ENCODE measurements around the gene EGFR.

The EGFR gene

GRCh38 chr7:55178863-55179773, 160.3 kb downstream of the EGFR start:
- H3K27ac ChIP-seq, result no peak overlapping the region
- no peak overlapping the region for H3K9ac ChIP-seq
- H3K27me3 ChIP-seq, result no peaks in the 10 kb centered on the region
- no peaks in the 10 kb centered on the region for H4K20me1 ChIP-seq
- peaks cover 16% of the 10 kb centered on the region for H3K4me1 ChIP-seq
- H3K9me3 ChIP-seq, result no peaks in the 10 kb centered on the region
- no peak overlapping the region for H3K4me2 ChIP-seq
- no peak overlapping the region for H3K4me3 ChIP-seq
- TF ChIP-seq Cebpa-rat (IDR thresholded peaks at IDR 0.05), result no peak
- H3K36me3 ChIP-seq, result no peaks in the 10 kb centered on the region

GRCh38 chr7:55179931-55180682, 161.3 kb downstream of the EGFR start:
- Histone ChIP-seq H3K27me3 (no peaks in the 10 kb centered on the region), H3K4me1 (peaks cover 16% of the 10 kb centered on the region), H3K9me3 (no peaks in the 10 kb centered on the region), H4K20me1 (no peaks in the 10 kb centered on the region), H3K4me2 (no peak overlapping the region), H3K4me3 (no peak overlapping the region), H3K27ac (no peak overlapping the region), H3K36me3 (no peaks in the 10 kb centered on the region), H3K9ac (no peak overlapping the region)
- TF ChIP-seq Cebpa-rat (IDR thresholded peaks at IDR 0.05), result no peak

GRCh38 chr7:55180963-55181542, 162.2 kb downstream of the EGFR start:
- H3K4me2 ChIP-seq, result no peak overlapping the region
- no peak overlapping the region for H3K27ac ChIP-seq
- H3K4me1 ChIP-seq, result peaks cover 16% of the 10 kb centered on the region
- H3K4me3 ChIP-seq, result no peak overlapping the region
- no peaks in the 10 kb centered on the region for H3K36me3 ChIP-seq
- H3K27me3 ChIP-seq, result no peaks in the 10 kb centered on the region
- H3K9me3 ChIP-seq, result no peaks in the 10 kb centered on the region
- no peaks in the 10 kb centered on the region for H4K20me1 ChIP-seq
- H3K9ac ChIP-seq, result no peak overlapping the region
- TF ChIP-seq Cebpa-rat (IDR thresholded peaks at IDR 0.05), result no peak

DNA sequence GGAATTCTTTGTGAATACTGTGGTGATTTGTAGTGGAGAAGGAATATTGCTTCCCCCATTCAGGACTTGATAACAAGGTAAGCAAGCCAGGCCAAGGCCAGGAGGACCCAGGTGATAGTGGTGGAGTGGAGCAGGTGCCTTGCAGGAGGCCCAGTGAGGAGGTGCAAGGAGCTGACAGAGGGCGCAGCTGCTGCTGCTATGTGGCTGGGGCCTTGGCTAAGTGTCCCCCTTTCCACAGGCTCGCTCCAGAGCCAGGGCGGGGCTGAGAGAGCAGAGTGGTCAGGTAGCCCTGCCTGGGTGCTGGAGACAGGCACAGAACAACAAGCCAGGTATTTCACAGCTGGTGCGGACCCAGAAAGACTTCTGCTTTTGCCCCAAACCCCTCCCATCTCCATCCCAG, 162.9 kb downstream of the EGFR start:
- no peaks in the 10 kb centered on the region for H3K9me3 ChIP-seq
- no peaks in the 10 kb centered on the region for H3K36me3 ChIP-seq
- no peak overlapping the region for H3K4me2 ChIP-seq
- H3K4me1 ChIP-seq, result peaks cover 16% of the 10 kb centered on the region
- no peak overlapping the region for H3K9ac ChIP-seq
- no peaks in the 10 kb centered on the region for H3K27me3 ChIP-seq
- H3K4me3 ChIP-seq, result no peak overlapping the region
- TF ChIP-seq Cebpa-rat (IDR thresholded peaks at IDR 0.05), result no peak
- no peak overlapping the region for H3K27ac ChIP-seq
- no peaks in the 10 kb centered on the region for H4K20me1 ChIP-seq

GRCh38 chr7:55183897-55184296, 165.1 kb downstream of the EGFR start:
- no peaks in the 10 kb centered on the region for H3K9me3 ChIP-seq
- no peak for TF ChIP-seq Cebpa-rat (IDR thresholded peaks at IDR 0.05)

GRCh38 chr7:55185321-55185802, 166.5 kb downstream of the EGFR start:
- Histone ChIP-seq H3K36me3 (no peaks in the 10 kb centered on the region), H4K20me1 (no peaks in the 10 kb centered on the region), H3K4me3 (no peak overlapping the region), H3K9me3 (no peaks in the 10 kb centered on the region), H3K4me1 (peaks cover 16% of the 10 kb centered on the region), H3K9ac (no peak overlapping the region), H3K27me3 (no peaks in the 10 kb centered on the region), H3K4me2 (no peak overlapping the region), H3K27ac (no peak overlapping the region)
- no peak for TF ChIP-seq Cebpa-rat (IDR thresholded peaks at IDR 0.05)

More at GRCh38 chr7:55183897-55184296, 165.1 kb downstream of the EGFR start:
- no peaks in the 10 kb centered on the region for H3K36me3 ChIP-seq
- peaks cover 21% of the 10 kb centered on the region for H3K4me1 ChIP-seq
- H3K4me3 ChIP-seq, result no peak overlapping the region
- H3K9ac ChIP-seq, result no peak overlapping the region
- no peaks in the 10 kb centered on the region for H3K27me3 ChIP-seq
- no peak overlapping the region for H3K4me2 ChIP-seq
- H4K20me1 ChIP-seq, result no peaks in the 10 kb centered on the region
- no peak overlapping the region for H3K27ac ChIP-seq

GRCh38 chr7:55185941-55186609, 167.3 kb downstream of the EGFR start:
- no peaks in the 10 kb centered on the region for H3K36me3 ChIP-seq
- H3K9ac ChIP-seq, result no peak overlapping the region
- no peak overlapping the region for H3K4me3 ChIP-seq
- no peaks in the 10 kb centered on the region for H3K27me3 ChIP-seq
- no peak overlapping the region for H3K4me2 ChIP-seq
- H4K20me1 ChIP-seq, result no peaks in the 10 kb centered on the region
- H3K27ac ChIP-seq, result no peak overlapping the region
- H3K9me3 ChIP-seq, result no peaks in the 10 kb centered on the region
- H3K4me1 ChIP-seq, result peaks cover 15% of the 10 kb centered on the region
- TF ChIP-seq Cebpa-rat (IDR thresholded peaks at IDR 0.05), result no peak

DNA sequence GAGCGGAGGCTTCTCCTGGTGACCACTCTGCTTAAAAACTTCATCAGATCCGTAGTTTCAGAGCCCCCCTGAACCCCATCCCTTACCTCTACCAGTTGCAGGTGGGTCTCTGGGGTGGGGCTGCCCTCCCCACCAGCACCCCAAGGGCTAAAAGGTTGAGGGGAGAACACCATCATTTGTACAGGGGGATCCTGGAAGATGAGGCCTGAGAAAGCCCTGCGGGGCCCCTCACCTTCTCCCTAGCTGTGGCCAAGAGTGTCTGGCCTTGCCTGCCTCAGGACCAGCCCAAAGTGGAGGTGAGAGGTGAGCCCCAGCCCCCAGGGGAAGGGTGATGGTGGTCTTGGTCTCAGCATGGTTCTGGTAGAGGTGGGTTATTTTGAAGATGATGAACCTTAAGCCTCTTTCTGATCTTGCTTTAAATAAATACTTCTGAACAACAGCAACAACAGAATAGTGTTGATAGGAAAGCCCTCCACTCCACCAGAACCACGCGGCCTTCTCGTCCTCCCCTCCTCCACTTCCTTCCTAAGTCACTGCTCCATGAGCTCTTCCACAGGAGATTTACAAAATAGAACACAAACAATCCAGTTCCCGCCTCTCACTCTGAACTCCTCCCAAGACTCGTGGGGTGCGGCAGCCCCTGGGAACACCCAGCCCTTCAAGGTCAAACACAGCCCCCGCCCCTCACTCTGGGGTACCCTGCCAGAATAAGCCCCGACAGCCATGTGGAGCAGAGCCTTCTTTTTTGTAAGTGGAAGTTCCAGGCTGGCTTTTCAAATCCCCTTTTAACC, 169.1 kb downstream of the EGFR start:
- H3K9me3 ChIP-seq, result no peaks in the 10 kb centered on the region
- no peak overlapping the region for H3K9ac ChIP-seq
- TF ChIP-seq Cebpa-rat (IDR thresholded peaks at IDR 0.05), result no peak
- H3K4me3 ChIP-seq, result no peak overlapping the region
- H4K20me1 ChIP-seq, result no peaks in the 10 kb centered on the region
- no peak overlapping the region for H3K27ac ChIP-seq
- H3K4me2 ChIP-seq, result peak overlapping the region; percentile 30
- no peaks in the 10 kb centered on the region for H3K27me3 ChIP-seq
- H3K36me3 ChIP-seq, result no peaks in the 10 kb centered on the region
- peaks cover 8% of the 10 kb centered on the region for H3K4me1 ChIP-seq

Data from BLaER1 (cell line).